ENCODE data around the gene TBL2.

DNA sequence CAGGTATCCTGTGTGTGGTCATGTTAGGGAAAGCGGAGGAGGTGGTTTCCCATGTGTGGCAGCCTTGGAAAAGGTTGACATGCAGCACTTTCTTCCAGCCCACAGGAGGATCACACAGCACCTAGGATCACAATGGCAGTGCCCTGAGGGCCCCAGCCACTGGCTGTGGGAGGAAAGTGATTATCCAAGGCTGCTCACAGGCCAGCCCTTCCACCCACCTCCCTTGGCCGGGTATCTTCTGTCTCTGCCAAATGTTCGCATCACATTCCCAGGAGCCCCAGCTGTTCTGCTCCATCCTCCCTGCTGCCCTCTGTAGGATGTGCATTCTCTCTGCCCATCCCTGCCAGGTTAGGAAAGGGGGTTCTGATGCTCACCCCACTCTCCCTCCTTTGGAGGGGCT, 48.4 kb upstream of the TBL2 start:
- TF ChIP-seq ZNF274 (IDR thresholded peaks at IDR 0.05; ENCODE audit: low read depth, low read length), result no peak
- TF ChIP-seq SUZ12 (IDR thresholded peaks at IDR 0.05; ENCODE audit: extremely low read depth, insufficient read depth, insufficient read length), result no peak
- TF ChIP-seq YY1 (IDR thresholded peaks at IDR 0.05; ENCODE audit: insufficient read depth, insufficient read length), result no peak
